Lung (tissue), 12 donors: ENCODE results near the gene SARNP. TPM values are rescaled to one million over a fixed set of nuclear protein-coding genes. Genes with fewer than 3 reads are reported as not detected.

Source experiments
- ATAC-seq: fragments of 200-7000 bp; cut with Tn5 transposase; one replicate; pipeline ENCODE4 v1.9.1; 2020; ENCODE audit warnings: moderate number of reproducible peaks; ENCODE audit not compliant: insufficient read depth, low FRiP score
- DNase-seq, 3 donors: peaks; one replicate each; pipeline ENCODE4 v3.0.0-alpha.2; 2013 to 2017
- H3K27ac ChIP-seq, 2 donors: one replicate each; pipeline ENCODE4 v1.5.1; 2013; ENCODE audit warnings: mild to moderate bottlenecking in 2 of 2, moderate library complexity in 2 of 2, control low read depth in 1 of 2, inconsistent platforms in 1 of 2, low read depth in 1 of 2, low read length in 1 of 2
- H3K27me3 ChIP-seq, 3 donors: one replicate each; pipeline ENCODE4 v1.5.1; 2013; ENCODE audit warnings: low read length in 2 of 3; ENCODE audit not compliant: control insufficient read depth in 3 of 3, insufficient read depth in 3 of 3
- H3K36me3 ChIP-seq, 4 donors: one replicate each; pipeline ENCODE4 v1.5.1; 2013; ENCODE audit warnings: low read length in 4 of 4, mild to moderate bottlenecking in 1 of 4, moderate library complexity in 1 of 4; ENCODE audit not compliant: control insufficient read depth in 4 of 4, insufficient read depth in 4 of 4
- H3K4me1 ChIP-seq, 5 donors: one replicate each; pipeline ENCODE4 v1.5.1; 2013; ENCODE audit warnings: low read length in 5 of 5, mild to moderate bottlenecking in 2 of 5, moderate library complexity in 1 of 5; ENCODE audit not compliant: control insufficient read depth in 5 of 5, insufficient read depth in 5 of 5
- H3K4me3 ChIP-seq: one replicate; pipeline ENCODE4 v1.5.1; 2013; ENCODE audit warnings: mild to moderate bottlenecking, control low read depth, moderate library complexity
- H3K9ac ChIP-seq, 2 donors: one replicate each; pipeline ENCODE4 v1.5.1; 2013; ENCODE audit warnings: low read length in 2 of 2, control low read depth in 1 of 2; ENCODE audit not compliant: insufficient read depth in 1 of 2
- H3K9me3 ChIP-seq, 4 donors: one replicate each; pipeline ENCODE4 v1.5.1; 2013; ENCODE audit warnings: low read length in 3 of 4, mild to moderate bottlenecking in 1 of 4, moderate library complexity in 1 of 4; ENCODE audit not compliant: control insufficient read depth in 4 of 4, insufficient read depth in 3 of 4
- CTCF ChIP-seq: IDR thresholded peaks from 2 replicates; pipeline ENCODE4 v1.5.1; 2012; ENCODE audit warnings: mild to moderate bottlenecking; ENCODE audit errors: control extremely low read depth, extremely low read depth
- WGBS, 2 donors: extraction: QIAGEN DNeasy Blood & Tissue Kit; methylation state at CpG; one replicate each; pipeline ENCODE4 v1.1.7; 2013; 5-methylcytosine and 5-hydroxymethylcytosine counted together
- polyA plus RNA-seq, 2 donors: library from polyadenylated mRNA; stranded (reverse); fragments of 200-250 nt; gene quantifications; one replicate each; pipeline ENCODE4 v1.2.1, GENCODE V29; 2013
- total RNA-seq, 2 donors: library from RNA; depleted of rRNA in 1 of 2; stranded (reverse); fragments of >200 nt in 1 of 2; gene quantifications; one replicate each; pipeline ENCODE4 v1.2.1, GENCODE V29; 2014 to 2021
- donor health status: control.
- donor health status: control.
- donor health status: Bipolar disorder and iron deficiency.
- donor health status: healthy.
- donor health status: DM: yes; HTN: yes; CAD: no.

SARNP gene
- total and polyA plus RNA-seq, 4 donors = 51.9 to 102 (median 82.2) TPM

GRCh38 chr12:55729819-55730818, 87.4 kb downstream of the SARNP start:
- peaks cover 0 to 28% (median 10%) of the 10 kb centered on the region in 5 donors for H3K4me1 ChIP-seq
- 3 to 4% methylated on average over 19 of the region's 19 CpGs for WGBS, 2 donors
- H3K9me3 ChIP-seq = no peaks in the 10 kb centered on the region
- peak overlapping the region; percentile 98 for H3K27ac ChIP-seq
- no peak for TF ChIP-seq CTCF
- no peaks in the 10 kb centered on the region for H3K27me3 ChIP-seq
- H3K36me3 ChIP-seq = peaks cover 5 to 21% (median 16%) of the 10 kb centered on the region in 4 donors
- H3K4me3 ChIP-seq = peak overlapping the region; percentile 51
- peak overlapping the region in 1 of 2 donors; percentile 44 for H3K9ac ChIP-seq
- DNase-seq (peak; percentile 61 to 76 (median 74)), ATAC-seq (peak; percentile 12)

DNA sequence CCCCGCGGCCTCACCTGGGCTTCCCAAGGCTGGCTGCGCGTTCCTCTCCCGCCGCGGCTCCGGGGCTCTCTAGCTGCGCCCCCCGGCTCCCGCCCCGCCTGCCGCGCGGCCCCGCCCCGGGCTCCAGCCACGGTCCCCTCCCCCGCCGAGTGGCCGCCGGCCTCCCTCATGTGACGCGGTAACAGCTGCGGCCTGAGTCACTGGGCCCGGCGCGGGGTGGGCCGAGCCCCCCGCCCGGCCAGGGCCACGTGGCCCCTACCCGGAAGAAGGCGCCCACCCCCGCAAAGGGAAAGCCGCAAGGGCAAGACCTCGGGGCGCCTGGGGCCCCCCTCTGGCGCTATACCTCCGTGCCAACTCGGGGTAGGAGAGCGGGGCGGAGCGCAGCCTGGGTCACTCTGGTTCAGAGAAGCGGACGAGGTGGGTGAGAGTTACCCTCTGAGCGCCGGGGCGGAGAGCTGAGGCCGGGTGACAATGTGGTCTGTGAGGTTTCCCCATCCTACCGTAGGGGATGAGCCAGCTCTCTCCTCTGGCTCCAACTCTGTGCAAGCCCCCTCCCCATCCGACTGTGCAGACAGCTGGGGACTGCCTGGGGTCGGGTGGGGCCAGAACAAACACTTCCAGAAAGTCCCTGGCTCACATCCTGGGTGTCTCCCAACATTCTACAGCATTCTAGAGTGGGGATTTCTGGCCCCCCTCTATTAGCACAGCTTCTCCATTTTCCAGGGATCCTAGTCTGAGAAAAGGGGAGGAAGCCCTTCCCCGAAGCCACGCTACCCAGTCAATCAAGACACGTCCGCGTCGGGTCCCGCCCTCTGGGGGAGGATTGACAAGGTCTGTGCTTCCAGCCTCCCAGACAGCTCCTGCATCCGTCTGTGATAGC, 88.3 kb downstream of the SARNP start, which contains the start of gene CD63:
CD63 (minus strand) TSS at position 71 of the 880 bp plus-strand sequence. CDS start 668 bp downstream, outside the sequence.
- Histone ChIP-seq H3K27ac (peak within 1 kb of the TSS; percentile 98), H3K27me3 (no peaks in the 10 kb centered on the region), H3K4me1 (peaks cover 0 to 28% (median 10%) of the 10 kb centered on the region in 5 donors), H3K4me3 (peak within 1 kb of the TSS; percentile 64), H3K9me3 (no peaks in the 10 kb centered on the region), H3K36me3 (peaks cover 5 to 24% (median 23%) of the 10 kb centered on the region in 4 donors), H3K9ac (peak within 1 kb of the TSS; percentile 61 to 69)
- no peak for TF ChIP-seq CTCF
- peak; percentile 93 to 95 (median 95) for DNase-seq
- WGBS, 2 donors = 0 to 1% methylated on average over 39 to 61 of the region's 61 CpGs
- peak; percentile 79 for ATAC-seq

GRCh38 chr12:55728186-55728938, 89.2 kb downstream of the SARNP start:
- Histone ChIP-seq H3K4me3 (peak overlapping the region; percentile 42), H3K27me3 (no peaks in the 10 kb centered on the region), H3K9ac (peak overlapping the region in 1 of 2 donors; percentile 59), H3K4me1 (peaks cover 0 to 28% (median 10%) of the 10 kb centered on the region in 5 donors), H3K9me3 (no peaks in the 10 kb centered on the region), H3K36me3 (peaks cover 5 to 29% (median 27%) of the 10 kb centered on the region in 4 donors), H3K27ac (peak overlapping the region; percentile 98)
- no peak for TF ChIP-seq CTCF
- peak; percentile 51 for ATAC-seq
- DNase-seq = peak; percentile 86 to 90 (median 87)
- WGBS, 2 donors = 0 to 1% methylated on average over 37 to 61 of the region's 61 CpGs
